ENCODE results near the gene FUT4.
"Not testable (repeated sequence)": the region's sequence is repeated elsewhere in the genome, so short reads cannot be mapped to it uniquely, and the experiment has no call there.

Gene FUT4

DNA sequence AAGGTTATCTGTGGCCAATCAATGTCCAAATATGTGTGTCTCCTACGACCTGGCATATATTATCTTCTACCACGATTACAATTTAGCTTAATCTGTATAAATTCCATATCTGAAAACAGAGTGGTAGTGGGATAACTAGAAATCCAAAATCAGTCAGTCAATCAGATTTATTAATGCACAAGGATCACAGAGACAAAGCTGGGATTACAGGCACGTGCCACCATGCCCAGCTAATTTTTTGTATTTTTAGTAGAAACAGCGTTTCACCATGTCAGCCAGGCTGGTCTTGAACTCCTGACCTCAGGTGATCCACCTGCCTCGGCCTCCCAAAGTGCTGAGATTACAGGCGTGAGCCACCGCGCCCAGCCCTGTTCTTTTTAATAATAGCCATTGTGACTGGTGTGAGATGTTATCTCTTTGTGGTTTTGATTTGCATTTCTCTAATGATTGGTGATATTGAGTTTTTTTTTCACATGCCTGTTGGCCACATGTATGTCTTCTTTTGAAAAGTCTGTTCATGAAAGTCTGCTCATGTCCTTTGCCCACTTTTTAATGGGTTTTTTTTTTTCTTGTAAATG, 12.1 kb downstream of the FUT4 start:
- not testable (repeated sequence) for H3K4me2 ChIP-seq (ENCODE audit: insufficient read depth, low read length, poor library complexity, severe bottlenecking); H3K36me3 ChIP-seq (replicated peaks in 1 of 2; ENCODE audit: control insufficient read depth in 2 of 2, insufficient read depth in 2 of 2, low read length in 2 of 2); H3K4me1 ChIP-seq (ENCODE audit: control insufficient read depth in 2 of 2, insufficient read depth in 1 of 2, low read depth in 1 of 2, low read length in 2 of 2); H4K8ac ChIP-seq (ENCODE audit: low read depth, low read length); H3K23ac ChIP-seq (ENCODE audit: low read depth, low read length, poor library complexity); H3K18ac ChIP-seq (ENCODE audit: low read length); H3K27ac ChIP-seq (replicated peaks; ENCODE audit: low read length); H2BK12ac ChIP-seq (ENCODE audit: low read length); DNase-seq (ENCODE audit: low spot score); H2AFZ ChIP-seq (ENCODE audit: low read length); H3K9ac ChIP-seq (ENCODE audit: low read depth, low read length, poor library complexity); H3K14ac ChIP-seq (ENCODE audit: low read length); H4K91ac ChIP-seq (ENCODE audit: low read depth, low read length, poor library complexity); H3K9me3 ChIP-seq (replicated peaks in 1 of 2; ENCODE audit: control insufficient read depth in 2 of 2, insufficient read depth in 1 of 2, low read depth in 1 of 2, low read length in 2 of 2); H2BK15ac ChIP-seq (ENCODE audit: low read length); H3K27me3 ChIP-seq (ENCODE audit: control insufficient read depth in 3 of 3, insufficient read depth in 3 of 3, low read depth in 1 of 3, low read length in 3 of 3); H3K4ac ChIP-seq (ENCODE audit: low read length); H2BK5ac ChIP-seq (ENCODE audit: low read length); H3K79me1 ChIP-seq (ENCODE audit: low read depth, low read length); H3K4me3 ChIP-seq (ENCODE audit: low read length in 2 of 2); H2AK5ac ChIP-seq (ENCODE audit: low read depth, low read length); H2BK120ac ChIP-seq (ENCODE audit: low read depth, low read length)
- no CpG with 5 or more reads among the region's 8 CpGs for WGBS, 2 donors (ENCODE audit: extremely low coverage in 2 of 2, insufficient read length in 2 of 2, insufficient replicate concordance in 1 of 2)

DNA sequence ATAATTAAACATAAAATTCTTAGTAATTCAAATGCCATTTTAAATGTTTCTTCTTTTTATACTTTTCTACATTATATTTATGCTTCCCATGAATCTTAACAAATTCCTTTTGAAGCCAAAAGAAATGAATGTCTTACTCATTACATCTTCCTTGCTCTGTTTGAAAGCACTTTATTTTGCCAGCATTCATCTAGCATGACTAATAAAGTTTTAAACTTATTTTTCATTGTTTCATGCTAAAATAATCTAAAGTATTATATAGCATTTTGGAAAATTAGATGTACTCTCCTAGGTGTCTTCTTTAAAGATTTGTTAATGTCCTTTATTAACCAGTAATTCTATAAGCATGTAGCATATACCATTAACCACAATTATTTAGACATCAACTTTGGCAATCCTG, 13.7 kb downstream of the FUT4 start:
- Histone ChIP-seq H3K27ac (replicated peaks; ENCODE audit: low read length) (no peak overlapping the region), H3K4me3 (ENCODE audit: low read length in 2 of 2) (no peak overlapping the region), H3K14ac (ENCODE audit: low read length) (no peak overlapping the region), H3K36me3 (replicated peaks in 1 of 2; ENCODE audit: control insufficient read depth in 2 of 2, insufficient read depth in 2 of 2, low read length in 2 of 2) (no peaks in the 10 kb centered on the region), H4K91ac (ENCODE audit: low read depth, low read length, poor library complexity) (no peak overlapping the region), H3K4me1 (ENCODE audit: control insufficient read depth in 2 of 2, insufficient read depth in 1 of 2, low read depth in 1 of 2, low read length in 2 of 2) (no peaks in the 10 kb centered on the region), H2AFZ (ENCODE audit: low read length) (no peak overlapping the region), H3K79me1 (ENCODE audit: low read depth, low read length) (no peaks in the 10 kb centered on the region), H3K9ac (ENCODE audit: low read depth, low read length, poor library complexity) (no peak overlapping the region), H3K4ac (ENCODE audit: low read length) (no peak overlapping the region), H2BK120ac (ENCODE audit: low read depth, low read length) (no peak overlapping the region), H3K4me2 (ENCODE audit: insufficient read depth, low read length, poor library complexity, severe bottlenecking) (no peak overlapping the region), H3K18ac (ENCODE audit: low read length) (no peak overlapping the region), H3K27me3 (ENCODE audit: control insufficient read depth in 3 of 3, insufficient read depth in 3 of 3, low read depth in 1 of 3, low read length in 3 of 3) (no peaks in the 10 kb centered on the region), H2BK15ac (ENCODE audit: low read length) (no peak overlapping the region), H3K9me3 (replicated peaks in 1 of 2; ENCODE audit: control insufficient read depth in 2 of 2, insufficient read depth in 1 of 2, low read depth in 1 of 2, low read length in 2 of 2) (no peaks in the 10 kb centered on the region), H4K8ac (ENCODE audit: low read depth, low read length) (no peak overlapping the region), H2BK12ac (ENCODE audit: low read length) (no peak overlapping the region), H3K23ac (ENCODE audit: low read depth, low read length, poor library complexity) (no peak overlapping the region), H2BK5ac (ENCODE audit: low read length) (no peak overlapping the region), H2AK5ac (ENCODE audit: low read depth, low read length) (no peak overlapping the region)
- no peak for DNase-seq (ENCODE audit: low spot score)

- no peak for DNase-seq (ENCODE audit: low spot score)
- no CpG with 5 or more reads among the region's 1 CpG for WGBS, 2 donors (ENCODE audit: extremely low coverage in 2 of 2, insufficient read length in 2 of 2, insufficient replicate concordance in 1 of 2)
- Histone ChIP-seq H3K27ac (replicated peaks; ENCODE audit: low read length) (no peak overlapping the region), H3K4me3 (ENCODE audit: low read length in 2 of 2) (no peak overlapping the region), H2BK5ac (ENCODE audit: low read length) (no peak overlapping the region), H3K9me3 (replicated peaks in 1 of 2; ENCODE audit: control insufficient read depth in 2 of 2, insufficient read depth in 1 of 2, low read depth in 1 of 2, low read length in 2 of 2) (no peaks in the 10 kb centered on the region), H2AFZ (ENCODE audit: low read length) (no peak overlapping the region), H3K14ac (ENCODE audit: low read length) (no peak overlapping the region), H3K27me3 (ENCODE audit: control insufficient read depth in 3 of 3, insufficient read depth in 3 of 3, low read depth in 1 of 3, low read length in 3 of 3) (no peaks in the 10 kb centered on the region), H2BK12ac (ENCODE audit: low read length) (no peak overlapping the region), H4K8ac (ENCODE audit: low read depth, low read length) (no peak overlapping the region), H2BK15ac (ENCODE audit: low read length) (no peak overlapping the region), H3K36me3 (replicated peaks in 1 of 2; ENCODE audit: control insufficient read depth in 2 of 2, insufficient read depth in 2 of 2, low read length in 2 of 2) (no peaks in the 10 kb centered on the region), H3K18ac (ENCODE audit: low read length) (no peak overlapping the region), H3K9ac (ENCODE audit: low read depth, low read length, poor library complexity) (no peak overlapping the region), H3K4me2 (ENCODE audit: insufficient read depth, low read length, poor library complexity, severe bottlenecking) (no peak overlapping the region), H3K4me1 (ENCODE audit: control insufficient read depth in 2 of 2, insufficient read depth in 1 of 2, low read depth in 1 of 2, low read length in 2 of 2) (peaks cover 0 to 1% of the 10 kb centered on the region in 2 donors), H4K91ac (ENCODE audit: low read depth, low read length, poor library complexity) (no peak overlapping the region), H3K4ac (ENCODE audit: low read length) (no peak overlapping the region), H3K23ac (ENCODE audit: low read depth, low read length, poor library complexity) (no peak overlapping the region), H2BK120ac (ENCODE audit: low read depth, low read length) (no peak overlapping the region), H2AK5ac (ENCODE audit: low read depth, low read length) (no peak overlapping the region), H3K79me1 (ENCODE audit: low read depth, low read length) (no peaks in the 10 kb centered on the region)
These were observed 14.3 kb downstream of the FUT4 start for GRCh38 chr11:94557992-94558391.

- no peak overlapping the region for H2BK12ac ChIP-seq (ENCODE audit: low read length)
- H3K4me1 ChIP-seq (ENCODE audit: control insufficient read depth in 2 of 2, insufficient read depth in 1 of 2, low read depth in 1 of 2, low read length in 2 of 2): peaks cover 0 to 4% of the 10 kb centered on the region in 2 donors
- no peak overlapping the region for H3K4ac ChIP-seq (ENCODE audit: low read length)
- no peak overlapping the region for H4K8ac ChIP-seq (ENCODE audit: low read depth, low read length)
- no peak overlapping the region for H4K91ac ChIP-seq (ENCODE audit: low read depth, low read length, poor library complexity)
- no peak overlapping the region for H3K4me3 ChIP-seq (ENCODE audit: low read length in 2 of 2)
- H3K4me2 ChIP-seq (ENCODE audit: insufficient read depth, low read length, poor library complexity, severe bottlenecking): no peak overlapping the region
- H3K79me1 ChIP-seq (ENCODE audit: low read depth, low read length): no peaks in the 10 kb centered on the region
- no peak overlapping the region for H2BK15ac ChIP-seq (ENCODE audit: low read length)
- H2AK5ac ChIP-seq (ENCODE audit: low read depth, low read length): no peak overlapping the region
- DNase-seq (ENCODE audit: low spot score): no peak
- no peak overlapping the region for H2BK5ac ChIP-seq (ENCODE audit: low read length)
- no peak overlapping the region for H3K27ac ChIP-seq (replicated peaks; ENCODE audit: low read length)
- H3K18ac ChIP-seq (ENCODE audit: low read length): no peak overlapping the region
- no CpG with 5 or more reads among the region's 1 CpG for WGBS, 2 donors (ENCODE audit: extremely low coverage in 2 of 2, insufficient read length in 2 of 2, insufficient replicate concordance in 1 of 2)
- no peaks in the 10 kb centered on the region for H3K27me3 ChIP-seq (ENCODE audit: control insufficient read depth in 3 of 3, insufficient read depth in 3 of 3, low read depth in 1 of 3, low read length in 3 of 3)
- no peaks in the 10 kb centered on the region for H3K9me3 ChIP-seq (replicated peaks in 1 of 2; ENCODE audit: control insufficient read depth in 2 of 2, insufficient read depth in 1 of 2, low read depth in 1 of 2, low read length in 2 of 2)
- no peak overlapping the region for H3K23ac ChIP-seq (ENCODE audit: low read depth, low read length, poor library complexity)
- H2AFZ ChIP-seq (ENCODE audit: low read length): no peak overlapping the region
- no peak overlapping the region for H3K9ac ChIP-seq (ENCODE audit: low read depth, low read length, poor library complexity)
- no peak overlapping the region for H2BK120ac ChIP-seq (ENCODE audit: low read depth, low read length)
- no peak overlapping the region for H3K14ac ChIP-seq (ENCODE audit: low read length)
- no peaks in the 10 kb centered on the region for H3K36me3 ChIP-seq (replicated peaks in 1 of 2; ENCODE audit: control insufficient read depth in 2 of 2, insufficient read depth in 2 of 2, low read length in 2 of 2)
These were observed 14.7 kb downstream of the FUT4 start for GRCh38 chr11:94558468-94558867.
